Measurements from ENCODE around the gene KATNAL2. TPM values are rescaled to one million over a fixed set of nuclear protein-coding genes. Genes with fewer than 3 reads are reported as not detected.

Gene KATNAL2
- polyA plus RNA-seq, 1 of the 3 experiments (the other 2 are of a cell fraction): 6.5 TPM

GRCh38 chr18:47054369-47054768 is 137.0 kb downstream of the KATNAL2 start:
- no peak for TF ChIP-seq TAF1 (IDR thresholded peaks at IDR 0.05; ENCODE audit: borderline replicate concordance, low read depth, low read length)
- TF ChIP-seq TEAD4 (IDR thresholded peaks at IDR 0.05; ENCODE audit: borderline replicate concordance, insufficient read depth): no peak
- TF ChIP-seq RCOR1 (IDR thresholded peaks at IDR 0.05; ENCODE audit: low read length): no peak
- no peak for TF ChIP-seq FOXJ3 (CRISPR knock-in tag; IDR thresholded peaks at IDR 0.05)
- TF ChIP-seq CTCF (IDR thresholded peaks at IDR 0.05): no peak
- TF ChIP-seq GABPA (IDR thresholded peaks at IDR 0.05; ENCODE audit: low read depth): no peak
- no peak for TF ChIP-seq TCF12 (IDR thresholded peaks at IDR 0.05)
- TF ChIP-seq MAX (IDR thresholded peaks at IDR 0.05; ENCODE audit: low read depth): no peak
- no peak for TF ChIP-seq GATA2 (CRISPR knock-in tag; IDR thresholded peaks at IDR 0.05)
- no peak for TF ChIP-seq FOXM1 (IDR thresholded peaks at IDR 0.05; ENCODE audit: low read depth)
- no peak for TF ChIP-seq PBX3 (IDR thresholded peaks at IDR 0.05)
- no peak for TF ChIP-seq EZH2phosphoT487 (IDR thresholded peaks at IDR 0.05; ENCODE audit: borderline replicate concordance, low read depth)
- TF ChIP-seq ZBTB33 (IDR thresholded peaks at IDR 0.05; ENCODE audit: borderline replicate concordance, low read depth): no peak
- TF ChIP-seq FOSL2 (IDR thresholded peaks at IDR 0.05; ENCODE audit: borderline replicate concordance, low read depth): no peak
- H3K4me1 ChIP-seq (ENCODE audit: control insufficient read depth in 1 of 2, insufficient read depth in 2 of 2, low read depth in 1 of 2, low read length in 1 of 2): no peaks in the 10 kb centered on the region
- H3K27ac ChIP-seq (ENCODE audit: low read depth in 2 of 2, low read length in 1 of 2): no peak overlapping the region
- no peaks in the 10 kb centered on the region for H3K9me2 ChIP-seq
- no peak for DNase-seq
- H3K4me3 ChIP-seq (ENCODE audit: low read depth in 2 of 2, low read length in 1 of 2): no peak overlapping the region
- H3K36me3 ChIP-seq (replicated peaks in 1 of 2; ENCODE audit: control insufficient read depth in 1 of 2, insufficient read depth in 2 of 2, low read length in 1 of 2): peaks cover 0 to 3% of the 10 kb centered on the region in 2 experiments
- no peaks in the 10 kb centered on the region for H3K27me3 ChIP-seq (ENCODE audit: insufficient read depth)
- CTCF ChIA-PET: interaction anchor here (1.0 to 4.4 kb wide), 6 partner anchors 13 to 702 kb away, joined by 3 to 25 read pairs (median 4); no protein-coding TSS in a partner anchor
- no peak overlapping the region for H3K9ac ChIP-seq
- WGBS (ENCODE audit: low lambda C conversion rate): 88% methylated on average over 5 of the region's 5 CpGs
- no peak overlapping the region for H2AFZ ChIP-seq (ENCODE audit: low read depth)
- no peak overlapping the region for H3K4me2 ChIP-seq
- no peaks in the 10 kb centered on the region for H3K9me3 ChIP-seq
- POLR2A ChIA-PET: no interaction called here
- no peaks in the 10 kb centered on the region for H3K79me2 ChIP-seq (ENCODE audit: insufficient read depth)
- no peaks in the 10 kb centered on the region for H3F3A ChIP-seq (replicated peaks; ENCODE audit: insufficient read depth)
- H4K20me1 ChIP-seq (ENCODE audit: insufficient read depth): no peaks in the 10 kb centered on the region
